Nasal cavity respiratory epithelium epithelial cell of viscerocranial mucosa (primary cell): Measurements from ENCODE around the gene REEP2. TPM values are rescaled to one million over a fixed set of nuclear protein-coding genes. Genes with fewer than 3 reads are reported as not detected.

ENCODE experiments used
- total RNA-seq: library from RNA; depleted of rRNA; stranded (reverse); fragments of >200 nt; gene quantifications from 2 replicates; pipeline ENCODE4 v1.2.3, GENCODE V29; 2014

The REEP2 gene, protein sequence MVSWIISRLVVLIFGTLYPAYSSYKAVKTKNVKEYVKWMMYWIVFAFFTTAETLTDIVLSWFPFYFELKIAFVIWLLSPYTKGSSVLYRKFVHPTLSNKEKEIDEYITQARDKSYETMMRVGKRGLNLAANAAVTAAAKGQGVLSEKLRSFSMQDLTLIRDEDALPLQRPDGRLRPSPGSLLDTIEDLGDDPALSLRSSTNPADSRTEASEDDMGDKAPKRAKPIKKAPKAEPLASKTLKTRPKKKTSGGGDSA
- 0.34 and 2.8 TPM in 2 replicates for total RNA-seq

GRCh38 chr5:138438724-138439476 lies at the start of gene REEP2:
TSS of gene REEP2 (plus strand) at chr5:138439057. CDS start at chr5:138439209, 152 bp downstream.

DNA sequence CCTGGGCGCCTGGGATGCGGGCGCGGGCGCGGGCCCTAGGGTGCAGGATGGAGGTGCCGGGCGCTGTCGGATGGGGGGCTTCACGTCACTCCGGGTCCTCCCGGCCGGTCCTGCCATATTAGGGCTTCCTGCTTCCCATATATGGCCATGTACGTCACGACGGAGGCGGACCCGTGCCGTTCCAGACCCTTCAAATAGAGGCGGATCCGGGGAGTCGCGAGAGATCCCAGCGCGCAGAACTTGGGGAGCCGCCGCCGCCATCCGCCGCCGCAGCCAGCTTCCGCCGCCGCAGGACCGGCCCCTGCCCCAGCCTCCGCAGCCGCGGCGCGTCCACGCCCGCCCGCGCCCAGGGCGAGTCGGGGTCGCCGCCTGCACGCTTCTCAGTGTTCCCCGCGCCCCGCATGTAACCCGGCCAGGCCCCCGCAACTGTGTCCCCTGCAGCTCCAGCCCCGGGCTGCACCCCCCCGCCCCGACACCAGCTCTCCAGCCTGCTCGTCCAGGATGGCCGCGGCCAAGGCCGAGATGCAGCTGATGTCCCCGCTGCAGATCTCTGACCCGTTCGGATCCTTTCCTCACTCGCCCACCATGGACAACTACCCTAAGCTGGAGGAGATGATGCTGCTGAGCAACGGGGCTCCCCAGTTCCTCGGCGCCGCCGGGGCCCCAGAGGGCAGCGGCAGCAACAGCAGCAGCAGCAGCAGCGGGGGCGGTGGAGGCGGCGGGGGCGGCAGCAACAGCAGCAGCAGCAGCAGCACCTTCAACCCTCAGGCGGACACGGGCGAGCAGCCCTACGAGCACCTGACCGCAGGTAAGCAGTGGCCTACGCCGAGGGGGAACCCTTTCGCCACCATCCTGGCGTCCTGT lies 26.6 kb downstream of the REEP2 start, which contains the start of gene EGR1:
EGR1 (plus strand) TSS at position 219 of the 864 bp plus-strand sequence; CDS start at position 502, 283 bp downstream.

Other genes with a start within 250 kb of the REEP2 start
- 31.4 and 32.7 TPM in 2 replicates for gene CDC23, start 225.7 kb upstream of the REEP2 start, total RNA-seq
- not detected in 2 replicates for gene GFRA3, start 164.4 kb upstream of the REEP2 start, total RNA-seq
- gene CDC25C, start 107.3 kb upstream of the REEP2 start, total RNA-seq = 0.07 and 0.34 TPM in 2 replicates
- 22.2 and 25.4 TPM in 2 replicates for gene FAM53C, start 100.8 kb upstream of the REEP2 start, total RNA-seq
- gene KDM3B, start 86.4 kb upstream of the REEP2 start, total RNA-seq = 40.0 and 64.7 TPM in 2 replicates
- gene EGR1, start 26.4 kb downstream of the REEP2 start, total RNA-seq = 11.3 and 45.4 TPM in 2 replicates
- gene ETF1, start 104.2 kb downstream of the REEP2 start, total RNA-seq = 211 and 273 TPM in 2 replicates
- 875 and 937 TPM in 2 replicates for gene HSPA9, start 136.3 kb downstream of the REEP2 start, total RNA-seq